Heart left ventricle (tissue), 16 donors: Measurements from ENCODE around the gene DCK. TPM values are rescaled to one million over a fixed set of nuclear protein-coding genes. Genes with fewer than 3 reads are reported as not detected.

Source experiments
- ATAC-seq, 4 donors: fragments of 200-7000 bp; cut with Tn5 transposase; one replicate each; pipeline ENCODE4 v1.9.1; 2020 to 2022; ENCODE audit warnings: moderate library complexity in 4 of 4, mild to moderate bottlenecking in 3 of 4, moderate number of reproducible peaks in 1 of 4
- DNase-seq, 5 donors: peaks; one replicate each; pipeline ENCODE4 v3.0.0-alpha.2; 2020
- H3K27ac ChIP-seq, 12 donors: fragments of 200-600 bp; sonication (generic) in 4 of 12; one replicate each; pipeline versions ENCODE4 v1.5.0 to v1.8.0; 2016 to 2022; ENCODE audit warnings: mild to moderate bottlenecking in 2 of 12
- H3K27me3 ChIP-seq, 9 donors: fragments of 200-600 bp; sonication (generic) in 2 of 9; one replicate each; pipeline versions ENCODE4 v1.5.1 to v1.8.0; 2016 to 2022; ENCODE audit warnings: mild to moderate bottlenecking in 3 of 9
- H3K36me3 ChIP-seq, 9 donors: fragments of 200-600 bp; sonication (generic) in 2 of 9; one replicate each; pipeline versions ENCODE4 v1.5.0 to v1.8.0; 2018 to 2022; ENCODE audit warnings: mild to moderate bottlenecking in 2 of 9
- H3K4me1 ChIP-seq, 12 donors: fragments of 200-600 bp; sonication (generic) in 4 of 12; one replicate each; pipeline versions ENCODE4 v1.5.0 to v1.8.0; 2016 to 2022; ENCODE audit warnings: mild to moderate bottlenecking in 3 of 12
- H3K4me3 ChIP-seq, 12 donors: fragments of 200-600 bp; sonication (generic) in 4 of 12; one replicate each; pipeline versions ENCODE4 v1.5.0 to v1.8.0; 2017 to 2022; ENCODE audit warnings: mild to moderate bottlenecking in 9 of 12, moderate library complexity in 4 of 12
- H3K9me3 ChIP-seq, 12 donors: fragments of 200-600 bp; sonication (generic) in 4 of 12; one replicate each; pipeline versions ENCODE4 v1.5.0 to v1.8.0; 2016 to 2022; ENCODE audit warnings: mild to moderate bottlenecking in 1 of 12
- POLR2A ChIP-seq, 2 donors: fragments of 450-650 bp; IDR thresholded peaks; one replicate each; pipeline ENCODE4 v1.6.1; 2017; ENCODE audit warnings: antibody characterized with exemption in 2 of 2, mild to moderate bottlenecking in 2 of 2, moderate library complexity in 2 of 2
- WGBS, 4 donors: extraction: QIAGEN DNeasy Blood & Tissue Kit in 2 of 4; methylation state at CpG; one replicate each; pipeline versions ENCODE4 v1.1.5 to v1.1.7; 2013 to 2018; 5-methylcytosine and 5-hydroxymethylcytosine counted together
- intact Hi-C, 10 donors: fragments of 100-400 bp; cut with DNase I; formaldehyde crosslinking; loops; one replicate each; pipeline versions ENCODE4 v1.11.1 to v1.14.2; 2022
- polyA plus RNA-seq, 2 donors: library from polyadenylated mRNA; stranded (reverse); fragments of 200-250 nt; gene quantifications; one replicate each; pipeline ENCODE4 v1.2.3, GENCODE V29; 2013
- total RNA-seq, 9 donors: library from RNA; depleted of rRNA in 2 of 9; stranded (reverse); fragments of >200 nt in 2 of 9; fragmentation: NEBNext Ultra II Directional in 3 of 9; extraction: Animal tissue kit (Norgen Biotek cat#: 25700) in 3 of 9; gene quantifications; one replicate each; pipeline versions ENCODE4 v1.1.0 to v1.2.4, GENCODE V29; 2016 to 2023
- TF ChIP-seq, protein P1 (sequence below), 12 donors: fragments of 200-600 bp; sonication (generic) in 4 of 12; IDR thresholded peaks; one replicate each; pipeline versions ENCODE4 v1.5.0 to v1.8.0; 2018 to 2022; ENCODE audit warnings: antibody characterized with exemption in 12 of 12, mild to moderate bottlenecking in 5 of 12
- donor health status: ischemic (EF 13 %, LVEDD 7.1; RV severe dilation, severe dysfunction).
- donor health status: healthy with polysubstance abuse.
- donor health status: DM: no; HTN: yes; CAD: no.
- donor health status: DM: no; HTN: no; CAD: no.
- donor health status: ischemic (EF 25% LVEDD 6.9; RV normal size, moderate dysfunction).
- donor health status: ischemic (EF 25% LVEDD 5.7; RV mildly dilated, moderate dysfunction).
- donor health status: healthy.
- donor health status: DM: yes; HTN: yes; CAD: no.
- donor health status: ischemic (EF 35%, LVEDD 5.7; RV mildly dilated, moderate dysfunction).
- donor health status: nonischemic (EF 11% LVEDD 7.7; RV severe dilation, severe dysfunction).
- donor health status: DM: yes; HTN: yes; CAD: no.
- donor health status: PGD.
- donor health status: ischemic (EF 29% LVEDD 5.4; RV normal size, mild dysfunction).
- donor health status: nonischemic (EF 23%, LVEDD 6.1; RV moderate dilation, normal function).

The DCK gene
- total and polyA plus RNA-seq, 11 donors = 1.7 to 12.6 (median 6.8) TPM

DNA sequence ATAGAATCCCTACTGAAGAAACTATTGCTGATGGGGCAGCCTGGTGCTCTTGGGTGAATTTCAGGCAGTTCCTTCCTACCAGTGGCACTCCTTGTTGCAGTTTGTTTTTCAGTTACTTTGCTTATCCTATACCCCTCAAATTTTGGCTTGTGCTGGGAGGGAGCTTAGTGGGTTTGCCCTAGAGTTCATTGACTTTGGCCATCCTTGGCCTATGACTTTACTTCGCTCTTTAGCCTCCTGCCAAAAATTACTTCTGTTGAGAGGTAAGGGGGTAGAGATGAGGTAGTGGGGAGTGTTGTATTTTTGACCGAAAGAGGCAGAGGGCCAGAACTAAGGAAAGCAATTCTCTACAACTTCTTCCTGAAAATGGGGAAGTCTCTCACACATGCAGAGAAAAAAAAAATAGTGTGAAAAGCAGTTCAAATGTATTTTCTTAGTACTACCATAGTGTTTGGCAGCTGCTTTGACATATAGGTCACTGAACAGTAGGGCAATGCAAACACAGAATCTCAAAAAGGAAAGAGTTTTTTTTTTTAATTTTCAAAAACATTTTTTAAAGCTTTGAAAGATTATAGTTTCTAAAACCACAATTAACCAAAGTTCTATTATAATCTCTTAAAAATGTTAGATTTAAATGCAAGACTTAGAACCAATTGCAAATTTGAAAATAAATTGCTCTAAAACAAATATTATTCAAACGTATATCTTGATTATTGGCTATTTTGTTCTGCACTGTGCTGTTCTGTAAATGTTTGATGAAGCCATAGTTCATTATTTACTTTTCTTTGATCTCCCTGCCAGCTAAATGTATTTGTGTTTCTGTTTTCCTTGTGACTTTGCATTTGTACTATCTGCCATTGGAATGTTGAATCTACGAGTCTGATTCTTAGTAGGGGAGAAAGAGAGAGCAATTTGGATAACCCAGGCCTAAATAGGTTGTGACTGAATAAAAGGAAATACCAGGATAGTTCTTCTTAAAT is 73.6 kb downstream of the DCK start:
- no peaks in the 10 kb centered on the region for H3K4me1 ChIP-seq
- no peak for DNase-seq
- TF ChIP-seq, protein P1, sequence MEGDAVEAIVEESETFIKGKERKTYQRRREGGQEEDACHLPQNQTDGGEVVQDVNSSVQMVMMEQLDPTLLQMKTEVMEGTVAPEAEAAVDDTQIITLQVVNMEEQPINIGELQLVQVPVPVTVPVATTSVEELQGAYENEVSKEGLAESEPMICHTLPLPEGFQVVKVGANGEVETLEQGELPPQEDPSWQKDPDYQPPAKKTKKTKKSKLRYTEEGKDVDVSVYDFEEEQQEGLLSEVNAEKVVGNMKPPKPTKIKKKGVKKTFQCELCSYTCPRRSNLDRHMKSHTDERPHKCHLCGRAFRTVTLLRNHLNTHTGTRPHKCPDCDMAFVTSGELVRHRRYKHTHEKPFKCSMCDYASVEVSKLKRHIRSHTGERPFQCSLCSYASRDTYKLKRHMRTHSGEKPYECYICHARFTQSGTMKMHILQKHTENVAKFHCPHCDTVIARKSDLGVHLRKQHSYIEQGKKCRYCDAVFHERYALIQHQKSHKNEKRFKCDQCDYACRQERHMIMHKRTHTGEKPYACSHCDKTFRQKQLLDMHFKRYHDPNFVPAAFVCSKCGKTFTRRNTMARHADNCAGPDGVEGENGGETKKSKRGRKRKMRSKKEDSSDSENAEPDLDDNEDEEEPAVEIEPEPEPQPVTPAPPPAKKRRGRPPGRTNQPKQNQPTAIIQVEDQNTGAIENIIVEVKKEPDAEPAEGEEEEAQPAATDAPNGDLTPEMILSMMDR (IDR thresholded peaks at IDR 0.05) = no peak
- no peak for TF ChIP-seq POLR2A (IDR thresholded peaks at IDR 0.05)
- no peaks in the 10 kb centered on the region for H3K9me3 ChIP-seq
- ATAC-seq = no peak
- 79 to 89% (median 84%) methylated on average over 4 of the region's 4 CpGs for WGBS, 4 donors
- H3K4me3 ChIP-seq = no peak overlapping the region
- no peaks in the 10 kb centered on the region for H3K27me3 ChIP-seq
- intact Hi-C loops = no loop called here
- H3K27ac ChIP-seq = no peak overlapping the region
- no peaks in the 10 kb centered on the region for H3K36me3 ChIP-seq

DNA sequence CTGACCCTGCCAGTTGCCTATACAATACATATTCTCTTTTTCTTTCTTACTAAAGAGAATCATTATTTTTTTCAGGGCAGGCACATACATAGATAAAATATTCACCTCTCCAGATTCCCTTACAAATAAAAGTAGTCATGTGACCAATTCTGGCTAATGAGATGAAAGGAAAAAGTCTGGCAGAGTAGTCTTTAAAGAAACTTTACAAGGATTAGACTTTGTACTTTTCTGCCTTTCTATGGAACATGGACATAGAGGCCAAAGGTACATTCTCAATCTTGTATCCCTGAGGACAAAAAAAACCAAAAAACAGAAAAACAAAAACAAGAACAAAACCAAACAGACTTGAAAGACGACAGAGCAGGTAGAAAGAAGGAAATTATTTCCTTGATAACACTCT is 75.6 kb downstream of the DCK start:
- H3K4me3 ChIP-seq = no peak overlapping the region
- H3K27ac ChIP-seq = no peak overlapping the region
- intact Hi-C loops = no loop called here
- H3K36me3 ChIP-seq = no peaks in the 10 kb centered on the region
- H3K9me3 ChIP-seq = no peaks in the 10 kb centered on the region
- ATAC-seq (no peak), DNase-seq (no peak)
- H3K4me1 ChIP-seq = peaks cover 0 to 3% (median 0%) of the 10 kb centered on the region in 12 donors
- TF ChIP-seq POLR2A (IDR thresholded peaks at IDR 0.05) = no peak
- TF ChIP-seq, protein P1 (IDR thresholded peaks at IDR 0.05) = no peak
- H3K27me3 ChIP-seq = no peaks in the 10 kb centered on the region
- 79 to 81% (median 80%) methylated on average over 1 of the region's 1 CpG for WGBS, 4 donors

DNA sequence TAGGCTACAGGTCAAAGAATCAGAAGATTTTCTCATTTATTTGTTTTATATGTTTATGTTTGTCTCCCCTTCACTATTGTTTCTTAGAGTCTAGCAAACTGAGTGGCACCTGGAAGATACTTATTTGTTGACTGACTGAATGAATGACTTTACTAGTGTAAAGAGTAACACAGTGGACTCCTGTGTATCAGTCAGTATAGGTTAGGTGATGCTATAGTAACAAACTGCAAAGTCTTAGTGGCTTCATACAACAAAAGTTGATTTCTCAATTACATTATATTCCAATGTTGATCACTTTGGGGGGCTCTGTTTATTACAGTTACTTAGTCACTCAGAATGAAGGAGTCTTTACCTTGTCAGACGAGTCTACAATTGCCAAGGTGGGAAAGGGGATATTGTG is 76.6 kb downstream of the DCK start:
- H3K4me3 ChIP-seq = no peak overlapping the region
- H3K4me1 ChIP-seq = peaks cover 0 to 11% (median 6%) of the 10 kb centered on the region in 12 donors
- intact Hi-C loops = no loop called here
- H3K27ac ChIP-seq = no peak overlapping the region
- ATAC-seq (no peak), DNase-seq (no peak)
- WGBS, 4 donors = 88 to 96% (median 96%) methylated on average over 1 of the region's 1 CpG
- H3K9me3 ChIP-seq = no peaks in the 10 kb centered on the region
- H3K36me3 ChIP-seq = no peaks in the 10 kb centered on the region
- H3K27me3 ChIP-seq = no peaks in the 10 kb centered on the region
- no peak for TF ChIP-seq POLR2A (IDR thresholded peaks at IDR 0.05)
- TF ChIP-seq, protein P1 (IDR thresholded peaks at IDR 0.05) = no peak

DNA sequence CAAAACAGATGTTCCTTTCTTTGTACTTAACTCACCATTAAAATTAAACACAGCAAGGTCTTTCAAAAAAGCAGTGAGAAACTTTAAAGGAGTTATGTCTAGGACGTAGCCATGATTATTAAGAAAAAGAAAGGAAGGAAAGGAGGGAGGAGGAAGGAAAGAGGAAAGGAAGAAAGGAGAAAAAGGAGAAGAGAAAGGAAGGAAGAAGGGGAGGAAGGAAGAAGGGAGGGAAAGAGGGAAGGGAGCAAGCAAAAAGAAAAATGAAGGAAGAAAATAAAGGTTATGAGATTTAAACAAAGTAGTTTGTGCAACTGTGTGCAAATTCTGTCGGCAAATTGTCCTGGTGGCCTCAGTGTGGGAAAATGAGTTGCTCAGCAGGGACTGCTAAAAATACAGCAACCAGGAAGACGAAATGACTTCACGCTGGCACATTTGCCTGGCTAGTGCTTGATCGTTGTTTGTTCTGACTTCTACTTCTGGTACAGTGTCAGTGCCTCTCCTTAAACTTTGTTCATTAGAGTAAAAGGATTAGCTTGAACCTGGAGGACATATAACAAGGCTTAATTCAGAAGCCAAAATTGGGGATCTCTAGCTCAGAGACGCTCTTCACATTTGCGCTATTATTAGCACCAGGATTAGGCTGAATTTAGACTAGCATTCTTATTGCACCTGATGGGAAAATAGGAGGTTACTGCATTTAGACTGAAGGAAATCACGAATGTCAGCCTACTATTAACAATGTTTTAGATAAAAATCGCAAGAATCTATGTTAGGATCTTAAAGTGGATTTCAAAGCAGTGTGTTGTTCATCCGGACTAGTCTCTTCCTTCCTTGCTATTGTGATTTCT is 81.2 kb downstream of the DCK start:
- Histone ChIP-seq H3K27ac (peak overlapping the region; percentile 61 to 84 (median 72)), H3K4me1 (peaks cover 0 to 17% (median 8%) of the 10 kb centered on the region in 12 donors), H3K36me3 (no peaks in the 10 kb centered on the region), H3K27me3 (no peaks in the 10 kb centered on the region), H3K9me3 (no peaks in the 10 kb centered on the region), H3K4me3 (peak overlapping the region in 10 of 12 donors; percentile 6 to 38 (median 26))
- TF ChIP-seq, protein P1 (IDR thresholded peaks at IDR 0.05) = no peak
- no peak for TF ChIP-seq POLR2A (IDR thresholded peaks at IDR 0.05)
- ATAC-seq (peak; percentile 55 to 94 (median 88)), DNase-seq (peak in 4 of 5 donors; percentile 27 to 52 (median 32))
- intact Hi-C loops = no loop called here
- WGBS, 4 donors = 16 to 18% (median 17%) methylated on average over 10 of the region's 10 CpGs
